GM23338 (cell line): ENCODE measurements around the gene APIP. TPM values are rescaled to one million over a fixed set of nuclear protein-coding genes. Genes with fewer than 3 reads are reported as not detected.

Experiments
- ATAC-seq: fragments of 200-7000 bp; cut with Tn5 transposase; 3 replicates; pipeline ENCODE4 v1.9.1; 2020
- DNase-seq: peaks from one replicate; pipeline ENCODE4 v3.0.0-alpha.2; 2015; ENCODE audit warnings: low spot score
- H2AFZ ChIP-seq: fragments of 200-600 bp; sonication (generic); 2 replicates; pipeline ENCODE4 v1.8.0; 2016; ENCODE audit warnings: antibody characterized with exemption, mild to moderate bottlenecking, moderate library complexity
- H3F3A ChIP-seq: fragments of 200-600 bp; sonication (generic); replicated peaks from 2 replicates; pipeline ENCODE4 v1.8.0; 2017; ENCODE audit warnings: antibody characterized with exemption, mixed run types, low read depth
- H3K27ac ChIP-seq: fragments of 200-600 bp; sonication (generic); 2 replicates; pipeline ENCODE4 v1.6.1; 2016; ENCODE audit warnings: low read depth
- H3K27me3 ChIP-seq: fragments of 200-600 bp; sonication (generic); 2 replicates; pipeline ENCODE4 v1.8.0; 2016; ENCODE audit warnings: mild to moderate bottlenecking, mixed run types, moderate library complexity; ENCODE audit not compliant: insufficient read depth
- H3K36me3 ChIP-seq: fragments of 200-600 bp; sonication (generic); 2 replicates; pipeline ENCODE4 v1.8.0; 2016; ENCODE audit warnings: mild to moderate bottlenecking; ENCODE audit not compliant: insufficient read depth
- H3K4me1 ChIP-seq: fragments of 200-600 bp; sonication (generic); 2 replicates; pipeline ENCODE4 v1.8.0; 2016; ENCODE audit warnings: mild to moderate bottlenecking, moderate library complexity; ENCODE audit not compliant: insufficient read depth
- H3K4me2 ChIP-seq: fragments of 200-600 bp; sonication (generic); 2 replicates; pipeline ENCODE4 v1.7.1; 2017; ENCODE audit warnings: mixed run types
- H3K4me3 ChIP-seq: fragments of 200-600 bp; sonication (generic); 2 replicates; pipeline ENCODE4 v1.6.1; 2016; ENCODE audit warnings: mixed run types
- H3K79me2 ChIP-seq: fragments of 200-600 bp; sonication (generic); replicated peaks from 2 replicates; pipeline ENCODE4 v1.8.0; 2017; ENCODE audit warnings: mild to moderate bottlenecking; ENCODE audit not compliant: insufficient read depth
- H3K9me2 ChIP-seq: fragments of 200-600 bp; sonication (generic); 2 replicates; pipeline ENCODE4 v1.8.0; 2017; ENCODE audit not compliant: insufficient read depth
- H4K20me1 ChIP-seq: fragments of 200-600 bp; sonication (generic); replicated peaks from 2 replicates; pipeline ENCODE4 v1.8.0; 2017; ENCODE audit warnings: mild to moderate bottlenecking; ENCODE audit not compliant: insufficient read depth
- H3K27ac Mint-ChIP-seq: 2 replicates; pipeline ENCODE4 v1.8.0; 2020; ENCODE audit warnings: inconsistent platforms, mild to moderate bottlenecking, moderate library complexity, mixed read lengths
- H3K27me3 Mint-ChIP-seq: 3 replicates; pipeline ENCODE4 v1.8.0; 2022; ENCODE audit warnings: low read depth, mild to moderate bottlenecking, moderate library complexity, mixed read lengths, inconsistent platforms; ENCODE audit not compliant: insufficient read depth, poor library complexity
- H3K36me3 Mint-ChIP-seq: 3 replicates; pipeline ENCODE4 v1.8.0; 2021; ENCODE audit warnings: low read depth, mild to moderate bottlenecking, inconsistent platforms, moderate library complexity, mixed read lengths
- H3K4me1 Mint-ChIP-seq: 3 replicates; pipeline ENCODE4 v1.8.0; 2020; ENCODE audit warnings: mild to moderate bottlenecking, inconsistent platforms, mixed read lengths
- H3K4me3 Mint-ChIP-seq: 3 replicates; pipeline ENCODE4 v1.8.0; 2021; ENCODE audit warnings: moderate library complexity, mild to moderate bottlenecking, inconsistent platforms, mixed read lengths
- H3K9me3 Mint-ChIP-seq: 3 replicates; pipeline ENCODE4 v1.8.0; 2020; ENCODE audit warnings: moderate library complexity, mild to moderate bottlenecking, inconsistent platforms, mixed read lengths
- CREB1 ChIP-seq: fragments of 250-450 bp; sonication (Bioruptor Pico); IDR thresholded peaks from 2 replicates; pipeline ENCODE4 v1.5.0; 2020; ENCODE audit warnings: low read depth, mild to moderate bottlenecking, moderate library complexity
- CTCF ChIP-seq, 2 experiments: fragments of 200-600 bp in 1 of 2; sonication (generic) in 1 of 2; conservative IDR thresholded peaks; 2 replicates each; pipeline versions ENCODE4 v1.5.1 to v1.6.1; 2016 to 2017; ENCODE audit warnings: antibody characterized with exemption in 2 of 2, low read depth in 2 of 2, mild to moderate bottlenecking in 2 of 2, moderate library complexity in 1 of 2
- ETS1 ChIP-seq: IDR thresholded peaks from 2 replicates; pipeline ENCODE4 v1.6.1; 2016; ENCODE audit warnings: antibody characterized with exemption
- EZH2 ChIP-seq: fragments of 200-600 bp; sonication (generic); IDR thresholded peaks from one replicate; pipeline ENCODE4 v1.8.0; 2017; ENCODE audit warnings: antibody characterized with exemption, mild to moderate bottlenecking, low read depth; ENCODE audit not compliant: unreplicated experiment
- EZH2phosphoT487 ChIP-seq: fragments of 200-600 bp; sonication (generic); IDR thresholded peaks from one replicate; pipeline ENCODE4 v1.8.1; 2018; ENCODE audit warnings: antibody characterized with exemption; ENCODE audit not compliant: unreplicated experiment
- JUNB ChIP-seq: IDR thresholded peaks from one replicate; pipeline ENCODE4 v1.6.1; 2016; ENCODE audit warnings: antibody characterized with exemption; ENCODE audit not compliant: unreplicated experiment
- NANOG ChIP-seq: IDR thresholded peaks from 2 replicates; pipeline ENCODE4 v1.6.1; 2016; ENCODE audit warnings: antibody characterized with exemption, borderline replicate concordance
- POLR2AphosphoS5 ChIP-seq: IDR thresholded peaks from 2 replicates; pipeline ENCODE4 v1.6.1; 2016; ENCODE audit warnings: antibody characterized with exemption, low read depth
- STAT1 ChIP-seq: IDR thresholded peaks from one replicate; pipeline ENCODE4 v1.6.1; 2016; ENCODE audit warnings: antibody characterized with exemption; ENCODE audit not compliant: unreplicated experiment
- ZNF114 ChIP-seq: fragments of 250-450 bp; sonication (Bioruptor Pico); IDR thresholded peaks from 2 replicates; pipeline ENCODE4 v1.5.0; 2020; ENCODE audit warnings: mild to moderate bottlenecking, moderate library complexity
- ZNF331 ChIP-seq: fragments of 250-450 bp; sonication (Bioruptor Pico); IDR thresholded peaks from 2 replicates; pipeline ENCODE4 v1.5.0; 2020; ENCODE audit warnings: low read depth, mild to moderate bottlenecking, moderate library complexity
- polyA plus RNA-seq: library from polyadenylated mRNA; unstranded; fragments of >200 nt; fragmentation: Nextera tagmentation; extraction: Ambion mirVana; gene quantifications from 2 replicates; pipeline ENCODE4 v1.2.1, GENCODE V29; 2016
- total RNA-seq: library from RNA; depleted of rRNA; stranded (reverse); fragments of >200 nt; shearing (Covaris generic); gene quantifications from 2 replicates; pipeline ENCODE4 v1.2.3, GENCODE V29; 2014
- TF ChIP-seq, protein P1 (sequence below): fragments of 250-450 bp; sonication (Bioruptor Pico); IDR thresholded peaks from 2 replicates; pipeline ENCODE4 v1.5.0; 2020; ENCODE audit warnings: mild to moderate bottlenecking, moderate library complexity
- TF ChIP-seq, protein P2 (sequence below): IDR thresholded peaks from one replicate; pipeline ENCODE4 v1.6.1; 2018; ENCODE audit warnings: antibody characterized with exemption; ENCODE audit not compliant: unreplicated experiment

Gene APIP
- total and polyA plus RNA-seq, 2 experiments from 2014 or later: 35.7 to 50.3 TPM

DNA sequence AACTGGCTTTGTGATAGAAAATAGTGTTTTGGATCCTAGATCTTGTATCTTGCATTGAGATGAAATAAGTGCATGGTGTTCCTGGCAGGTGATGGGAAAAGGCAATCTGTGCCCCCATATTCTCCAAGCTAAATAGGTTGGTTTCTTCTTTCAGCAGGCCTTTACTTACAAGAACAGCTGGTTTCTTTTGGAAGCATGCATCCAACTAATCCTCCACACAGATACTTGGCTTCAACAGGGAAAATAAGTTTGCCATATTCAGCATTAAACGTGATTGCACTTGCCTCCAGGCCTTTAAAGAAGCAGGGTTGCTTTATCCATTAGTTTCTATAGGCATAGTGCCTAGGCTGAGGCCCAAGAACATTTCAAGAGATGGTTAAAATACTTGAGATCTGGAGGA, 59.9 kb downstream of the APIP start:
- Mint-ChIP-seq H3K9me3 (no peaks in the 10 kb centered on the region; the same call in 2 of the 3 replicates), H3K36me3 (no peaks in the 10 kb centered on the region), H3K4me1 (peaks cover 10% of the 10 kb centered on the region; the same call in 2 of the 3 replicates), H3K27me3 (peaks cover 2% of the 10 kb centered on the region), H3K4me3 (no peak overlapping the region), H3K27ac (no peak overlapping the region)
- Histone ChIP-seq H3K9me2 (no peaks in the 10 kb centered on the region), H3F3A (no peaks in the 10 kb centered on the region), H3K27me3 (no peaks in the 10 kb centered on the region), H3K4me1 (0 out of 2 replicates have a peak, but pooled peaks cover 4% of the 10 kb centered on the region), H3K27ac (no peak overlapping the region), H3K36me3 (no peaks in the 10 kb centered on the region), H3K4me3 (no peak overlapping the region), H4K20me1 (no peaks in the 10 kb centered on the region), H3K79me2 (no peaks in the 10 kb centered on the region), H3K4me2 (no peak overlapping the region), H2AFZ (no peak overlapping the region)
- DNase-seq: no peak
- no peak for ATAC-seq
- TF ChIP-seq, protein P1, sequence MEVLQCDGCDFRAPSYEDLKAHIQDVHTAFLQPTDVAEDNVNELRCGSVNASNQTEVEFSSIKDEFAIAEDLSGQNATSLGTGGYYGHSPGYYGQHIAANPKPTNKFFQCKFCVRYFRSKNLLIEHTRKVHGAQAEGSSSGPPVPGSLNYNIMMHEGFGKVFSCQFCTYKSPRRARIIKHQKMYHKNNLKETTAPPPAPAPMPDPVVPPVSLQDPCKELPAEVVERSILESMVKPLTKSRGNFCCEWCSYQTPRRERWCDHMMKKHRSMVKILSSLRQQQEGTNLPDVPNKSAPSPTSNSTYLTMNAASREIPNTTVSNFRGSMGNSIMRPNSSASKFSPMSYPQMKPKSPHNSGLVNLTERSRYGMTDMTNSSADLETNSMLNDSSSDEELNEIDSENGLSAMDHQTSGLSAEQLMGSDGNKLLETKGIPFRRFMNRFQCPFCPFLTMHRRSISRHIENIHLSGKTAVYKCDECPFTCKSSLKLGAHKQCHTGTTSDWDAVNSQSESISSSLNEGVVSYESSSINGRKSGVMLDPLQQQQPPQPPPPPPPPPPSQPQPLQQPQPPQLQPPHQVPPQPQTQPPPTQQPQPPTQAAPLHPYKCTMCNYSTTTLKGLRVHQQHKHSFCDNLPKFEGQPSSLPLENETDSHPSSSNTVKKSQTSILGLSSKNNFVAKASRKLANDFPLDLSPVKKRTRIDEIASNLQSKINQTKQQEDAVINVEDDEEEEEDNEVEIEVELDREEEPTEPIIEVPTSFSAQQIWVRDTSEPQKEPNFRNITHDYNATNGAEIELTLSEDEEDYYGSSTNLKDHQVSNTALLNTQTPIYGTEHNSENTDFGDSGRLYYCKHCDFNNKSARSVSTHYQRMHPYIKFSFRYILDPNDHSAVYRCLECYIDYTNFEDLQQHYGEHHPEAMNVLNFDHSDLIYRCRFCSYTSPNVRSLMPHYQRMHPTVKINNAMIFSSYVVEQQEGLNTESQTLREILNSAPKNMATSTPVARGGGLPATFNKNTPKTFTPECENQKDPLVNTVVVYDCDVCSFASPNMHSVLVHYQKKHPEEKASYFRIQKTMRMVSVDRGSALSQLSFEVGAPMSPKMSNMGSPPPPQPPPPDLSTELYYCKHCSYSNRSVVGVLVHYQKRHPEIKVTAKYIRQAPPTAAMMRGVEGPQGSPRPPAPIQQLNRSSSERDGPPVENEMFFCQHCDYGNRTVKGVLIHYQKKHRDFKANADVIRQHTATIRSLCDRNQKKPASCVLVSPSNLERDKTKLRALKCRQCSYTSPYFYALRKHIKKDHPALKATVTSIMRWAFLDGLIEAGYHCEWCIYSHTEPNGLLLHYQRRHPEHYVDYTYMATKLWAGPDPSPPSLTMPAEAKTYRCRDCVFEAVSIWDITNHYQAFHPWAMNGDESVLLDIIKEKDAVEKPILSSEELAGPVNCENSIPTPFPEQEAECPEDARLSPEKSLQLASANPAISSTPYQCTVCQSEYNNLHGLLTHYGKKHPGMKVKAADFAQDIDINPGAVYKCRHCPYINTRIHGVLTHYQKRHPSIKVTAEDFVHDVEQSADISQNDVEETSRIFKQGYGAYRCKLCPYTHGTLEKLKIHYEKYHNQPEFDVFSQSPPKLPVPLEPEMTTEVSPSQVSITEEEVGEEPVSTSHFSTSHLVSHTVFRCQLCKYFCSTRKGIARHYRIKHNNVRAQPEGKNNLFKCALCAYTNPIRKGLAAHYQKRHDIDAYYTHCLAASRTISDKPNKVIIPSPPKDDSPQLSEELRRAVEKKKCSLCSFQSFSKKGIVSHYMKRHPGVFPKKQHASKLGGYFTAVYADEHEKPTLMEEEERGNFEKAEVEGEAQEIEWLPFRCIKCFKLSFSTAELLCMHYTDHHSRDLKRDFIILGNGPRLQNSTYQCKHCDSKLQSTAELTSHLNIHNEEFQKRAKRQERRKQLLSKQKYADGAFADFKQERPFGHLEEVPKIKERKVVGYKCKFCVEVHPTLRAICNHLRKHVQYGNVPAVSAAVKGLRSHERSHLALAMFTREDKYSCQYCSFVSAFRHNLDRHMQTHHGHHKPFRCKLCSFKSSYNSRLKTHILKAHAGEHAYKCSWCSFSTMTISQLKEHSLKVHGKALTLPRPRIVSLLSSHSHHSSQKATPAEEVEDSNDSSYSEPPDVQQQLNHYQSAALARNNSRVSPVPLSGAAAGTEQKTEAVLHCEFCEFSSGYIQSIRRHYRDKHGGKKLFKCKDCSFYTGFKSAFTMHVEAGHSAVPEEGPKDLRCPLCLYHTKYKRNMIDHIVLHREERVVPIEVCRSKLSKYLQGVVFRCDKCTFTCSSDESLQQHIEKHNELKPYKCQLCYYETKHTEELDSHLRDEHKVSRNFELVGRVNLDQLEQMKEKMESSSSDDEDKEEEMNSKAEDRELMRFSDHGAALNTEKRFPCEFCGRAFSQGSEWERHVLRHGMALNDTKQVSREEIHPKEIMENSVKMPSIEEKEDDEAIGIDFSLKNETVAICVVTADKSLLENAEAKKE: no peak
- TF ChIP-seq, protein P2, sequence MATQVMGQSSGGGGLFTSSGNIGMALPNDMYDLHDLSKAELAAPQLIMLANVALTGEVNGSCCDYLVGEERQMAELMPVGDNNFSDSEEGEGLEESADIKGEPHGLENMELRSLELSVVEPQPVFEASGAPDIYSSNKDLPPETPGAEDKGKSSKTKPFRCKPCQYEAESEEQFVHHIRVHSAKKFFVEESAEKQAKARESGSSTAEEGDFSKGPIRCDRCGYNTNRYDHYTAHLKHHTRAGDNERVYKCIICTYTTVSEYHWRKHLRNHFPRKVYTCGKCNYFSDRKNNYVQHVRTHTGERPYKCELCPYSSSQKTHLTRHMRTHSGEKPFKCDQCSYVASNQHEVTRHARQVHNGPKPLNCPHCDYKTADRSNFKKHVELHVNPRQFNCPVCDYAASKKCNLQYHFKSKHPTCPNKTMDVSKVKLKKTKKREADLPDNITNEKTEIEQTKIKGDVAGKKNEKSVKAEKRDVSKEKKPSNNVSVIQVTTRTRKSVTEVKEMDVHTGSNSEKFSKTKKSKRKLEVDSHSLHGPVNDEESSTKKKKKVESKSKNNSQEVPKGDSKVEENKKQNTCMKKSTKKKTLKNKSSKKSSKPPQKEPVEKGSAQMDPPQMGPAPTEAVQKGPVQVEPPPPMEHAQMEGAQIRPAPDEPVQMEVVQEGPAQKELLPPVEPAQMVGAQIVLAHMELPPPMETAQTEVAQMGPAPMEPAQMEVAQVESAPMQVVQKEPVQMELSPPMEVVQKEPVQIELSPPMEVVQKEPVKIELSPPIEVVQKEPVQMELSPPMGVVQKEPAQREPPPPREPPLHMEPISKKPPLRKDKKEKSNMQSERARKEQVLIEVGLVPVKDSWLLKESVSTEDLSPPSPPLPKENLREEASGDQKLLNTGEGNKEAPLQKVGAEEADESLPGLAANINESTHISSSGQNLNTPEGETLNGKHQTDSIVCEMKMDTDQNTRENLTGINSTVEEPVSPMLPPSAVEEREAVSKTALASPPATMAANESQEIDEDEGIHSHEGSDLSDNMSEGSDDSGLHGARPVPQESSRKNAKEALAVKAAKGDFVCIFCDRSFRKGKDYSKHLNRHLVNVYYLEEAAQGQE: no peak
- TF ChIP-seq NANOG: no peak
- TF ChIP-seq POLR2AphosphoS5: no peak
- TF ChIP-seq EZH2: no peak
- no peak for TF ChIP-seq ZNF114
- no peak for TF ChIP-seq ZNF331
- no peak for TF ChIP-seq JUNB
- TF ChIP-seq STAT1: no peak
- TF ChIP-seq CTCF (conservative IDR thresholded peaks at IDR 0.05; ENCODE audit: low read depth in 2 of 2): no peak
- TF ChIP-seq EZH2phosphoT487: no peak
- no peak for TF ChIP-seq ETS1
- TF ChIP-seq CREB1 (CRISPR knock-in tag): no peak
